HG03045 (cell line): ENCODE results near the gene CELF4.

Experiments used
- ATAC-seq: cut with Tn5 transposase; IDR thresholded peaks from one replicate; pipeline ENCODE4 v1.9.1; 2021; ENCODE audit warnings: mild to moderate bottlenecking, moderate library complexity; ENCODE audit not compliant: unreplicated experiment

Gene CELF4

DNA sequence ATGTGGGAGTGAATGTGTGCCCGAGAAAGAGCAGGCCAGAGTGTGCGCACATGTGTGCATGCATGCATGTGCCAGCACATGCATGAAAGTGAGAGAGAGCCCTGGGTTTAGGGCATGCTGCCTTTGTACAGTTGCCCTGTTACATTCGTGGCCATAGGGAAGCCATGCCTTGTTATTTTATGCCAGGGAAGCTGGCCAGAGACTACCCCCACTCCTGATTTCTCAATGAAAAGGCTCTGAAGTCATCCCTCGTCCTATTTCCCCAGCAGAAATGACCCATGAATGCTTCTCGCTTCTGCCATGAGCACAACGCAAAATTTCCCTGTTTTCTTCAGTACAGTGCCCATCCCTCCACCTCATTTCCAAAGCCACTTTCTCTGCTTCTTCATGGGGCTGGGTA, 143.0 kb downstream of the CELF4 start:
- ATAC-seq, result no peak

DNA sequence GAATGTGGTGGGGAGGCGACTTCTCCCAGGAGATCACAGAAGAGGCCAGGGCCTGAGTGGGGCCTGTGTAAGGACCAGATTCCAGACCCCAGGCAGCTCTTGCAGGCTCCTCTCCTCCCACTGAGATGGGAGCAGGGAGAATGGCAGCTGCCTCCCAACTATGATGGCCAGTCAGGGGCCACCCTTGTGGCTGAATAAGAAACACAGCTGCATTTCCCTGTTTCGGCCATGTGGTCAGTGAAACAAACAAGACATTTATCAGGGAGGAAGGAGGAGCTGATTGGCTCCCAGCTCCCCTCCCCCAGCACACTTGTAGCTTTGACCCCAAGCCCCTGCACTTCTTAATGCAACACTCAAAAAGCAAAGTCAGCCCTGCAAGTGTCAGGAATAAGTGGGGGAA, 143.5 kb downstream of the CELF4 start:
- no peak for ATAC-seq

DNA sequence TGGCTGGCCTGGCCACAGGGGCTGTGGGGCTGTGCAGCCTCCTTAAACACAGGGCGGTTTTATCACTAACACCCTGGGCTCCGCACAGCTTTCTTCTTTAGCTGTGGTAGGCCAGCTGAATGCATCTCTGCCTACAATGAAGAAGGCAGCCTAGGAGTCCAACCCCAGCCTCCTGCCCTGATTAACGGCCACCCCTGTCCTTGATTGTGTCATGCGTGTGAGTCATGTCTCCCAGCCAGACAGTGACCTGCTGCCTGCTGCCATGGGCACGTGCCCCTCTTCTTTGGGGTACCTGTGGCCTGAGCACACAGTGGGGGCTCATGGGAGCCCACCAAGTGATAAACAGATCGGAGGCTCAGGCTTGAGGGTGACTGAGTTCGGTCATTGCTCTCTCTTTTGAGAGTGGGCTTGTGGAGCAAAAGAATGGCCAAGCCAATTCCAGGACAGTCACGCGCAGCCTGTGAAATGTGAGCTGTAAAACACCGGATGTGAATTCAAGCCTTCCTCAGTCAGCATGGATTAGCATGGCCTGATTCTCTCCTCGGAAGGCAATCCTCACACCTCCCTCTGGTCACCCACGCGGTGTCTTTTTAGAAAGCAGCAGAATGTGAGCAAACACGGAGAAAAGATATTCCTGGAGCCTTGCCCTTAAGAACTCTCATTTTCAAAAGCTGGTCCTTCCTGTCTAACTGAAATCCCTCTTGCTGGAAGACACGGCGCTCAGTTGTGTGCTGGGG, 144.1 kb downstream of the CELF4 start:
- no peak for ATAC-seq

DNA sequence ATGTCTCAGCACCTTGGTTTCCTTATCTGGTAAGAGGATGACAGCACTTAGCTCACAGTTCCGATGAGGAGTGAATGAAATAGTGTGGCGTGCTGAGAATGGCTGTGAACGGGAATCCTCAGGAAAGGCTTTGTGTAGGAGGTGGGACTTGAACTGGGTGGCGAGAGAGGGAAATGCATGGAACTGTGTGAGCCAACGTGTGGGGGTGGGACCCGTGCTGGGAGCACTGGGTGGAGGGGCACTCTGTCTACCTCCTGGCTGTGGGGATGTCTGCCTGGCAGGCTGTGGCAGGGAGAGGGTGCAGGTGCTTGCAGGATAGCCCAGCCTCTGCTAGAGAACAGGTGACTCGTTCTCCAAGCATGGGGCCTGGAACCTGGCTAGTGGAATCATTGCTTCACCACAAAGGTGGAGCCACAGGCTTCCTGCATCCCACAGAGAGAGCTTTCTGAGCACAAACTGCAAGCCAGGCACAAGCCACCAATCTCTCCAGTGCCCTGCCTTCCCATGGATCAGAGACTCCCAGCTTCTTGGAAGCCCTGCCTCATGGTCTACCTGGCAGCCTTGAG, 145.2 kb downstream of the CELF4 start:
- ATAC-seq, result no peak

DNA sequence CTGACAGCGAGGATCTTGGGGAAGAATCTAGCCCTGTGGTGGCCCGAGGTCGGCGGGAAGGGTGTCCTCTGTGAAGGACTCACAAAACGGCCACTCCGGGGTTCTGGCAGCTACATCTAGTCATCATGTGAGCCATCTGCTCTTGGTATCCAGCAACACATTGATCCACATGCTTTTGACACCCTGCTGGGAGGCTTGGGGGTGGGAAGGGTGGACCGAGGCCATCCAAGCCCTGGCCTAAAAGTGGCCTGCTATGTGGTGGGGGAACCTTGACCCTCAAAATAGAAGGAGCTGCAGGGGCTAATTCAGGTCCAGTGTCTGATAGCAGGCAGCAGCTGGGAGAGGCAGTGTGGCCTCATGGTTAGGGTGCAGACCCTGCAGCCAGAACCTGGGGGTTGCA, 145.7 kb downstream of the CELF4 start:
- ATAC-seq, result no peak

DNA sequence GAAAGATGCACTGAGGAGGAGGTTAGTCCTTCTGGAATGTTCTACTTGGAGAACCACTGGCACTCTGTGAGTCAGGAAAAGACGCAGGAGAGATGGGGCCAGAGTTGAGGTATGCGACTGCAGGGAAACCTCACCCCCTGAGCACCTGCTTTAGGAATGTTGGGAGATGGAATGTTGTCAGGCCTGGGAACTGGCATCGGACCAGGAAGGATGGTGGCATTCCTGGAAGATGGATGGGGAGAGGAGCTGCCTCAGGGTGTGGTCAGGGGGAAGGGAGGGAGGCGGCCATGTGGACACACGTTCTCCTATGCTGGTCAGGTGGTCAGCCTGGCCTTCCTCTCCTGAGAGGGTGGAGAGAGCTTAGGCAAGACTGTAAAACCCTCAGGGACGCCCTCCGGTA, 146.3 kb downstream of the CELF4 start:
- ATAC-seq, result no peak

DNA sequence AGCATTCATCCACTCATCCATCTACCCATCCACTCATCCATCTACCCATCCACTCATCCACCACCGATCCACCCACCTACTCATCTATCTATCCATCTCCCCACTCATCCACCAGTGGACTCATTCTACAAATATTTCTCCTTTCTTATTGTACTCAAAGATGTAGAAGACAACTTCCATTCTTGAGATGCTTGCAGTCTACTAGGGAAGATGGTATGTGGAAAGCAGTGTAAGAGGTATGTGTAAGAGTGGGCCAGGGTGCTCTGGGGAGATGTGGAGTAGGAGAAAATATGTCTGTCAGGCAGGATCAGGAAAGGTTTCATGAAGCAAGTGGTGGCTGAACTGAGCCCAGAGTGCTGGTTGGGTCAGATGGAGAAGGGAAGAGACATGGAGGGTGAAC, 150.8 kb downstream of the CELF4 start:
- ATAC-seq, result no peak

DNA sequence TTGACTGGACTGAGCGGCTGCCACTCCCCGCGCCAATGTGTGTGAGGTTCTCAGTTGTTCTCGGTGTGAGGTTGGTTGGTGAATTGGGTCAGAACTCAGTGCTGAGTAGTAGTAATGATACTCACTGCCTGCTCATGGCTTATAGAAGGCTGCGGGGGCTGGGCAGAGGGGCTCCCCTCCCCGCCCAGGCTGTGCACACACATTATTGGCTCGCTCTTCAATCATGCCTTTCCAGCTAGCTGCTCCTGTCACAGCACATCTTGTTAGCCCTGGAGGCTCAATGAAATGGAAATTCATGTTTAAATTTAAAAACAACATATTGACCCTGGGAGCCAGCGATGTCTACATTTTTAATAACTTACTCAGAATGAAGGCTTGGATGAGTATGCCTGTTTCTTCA, 152.8 kb downstream of the CELF4 start:
- no peak for ATAC-seq

DNA sequence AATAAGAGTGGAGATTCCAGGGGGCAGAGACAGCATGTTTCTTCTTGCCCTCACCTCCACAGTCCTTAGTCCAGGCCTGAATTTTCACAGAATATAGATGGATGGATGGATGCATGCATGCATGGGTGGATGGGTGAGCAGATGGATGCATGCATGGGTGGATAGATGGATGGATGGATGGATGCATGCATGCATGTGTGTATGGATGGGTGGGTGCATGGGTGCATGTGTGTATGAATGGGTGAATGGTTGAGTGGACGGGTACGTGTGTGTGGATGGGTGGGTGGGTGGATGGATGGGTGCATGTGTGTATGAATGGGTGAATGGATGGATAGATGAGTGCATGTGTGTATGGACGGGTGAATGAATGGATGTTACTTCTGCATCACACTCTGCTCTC, 153.3 kb downstream of the CELF4 start:
- no peak for ATAC-seq

DNA sequence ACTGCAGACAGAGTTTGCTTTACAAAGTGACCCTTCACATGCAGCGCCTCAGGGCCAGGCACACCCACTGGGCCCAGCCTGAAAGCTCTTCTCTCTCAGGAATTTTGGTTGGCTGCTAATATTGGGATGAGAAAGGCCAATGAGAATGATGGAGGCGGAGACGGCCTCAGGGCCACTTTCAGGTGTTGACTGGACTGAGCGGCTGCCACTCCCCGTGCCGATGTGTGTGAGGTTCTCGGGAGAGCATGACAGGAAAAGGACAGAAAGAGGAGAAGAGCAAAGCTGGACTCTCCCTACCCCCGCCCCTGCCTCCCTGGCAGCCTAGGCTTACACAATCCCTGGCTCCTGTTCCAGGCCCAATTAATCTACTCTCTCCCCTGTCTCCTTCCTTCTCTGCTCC, 155.7 kb downstream of the CELF4 start:
- no peak for ATAC-seq

DNA sequence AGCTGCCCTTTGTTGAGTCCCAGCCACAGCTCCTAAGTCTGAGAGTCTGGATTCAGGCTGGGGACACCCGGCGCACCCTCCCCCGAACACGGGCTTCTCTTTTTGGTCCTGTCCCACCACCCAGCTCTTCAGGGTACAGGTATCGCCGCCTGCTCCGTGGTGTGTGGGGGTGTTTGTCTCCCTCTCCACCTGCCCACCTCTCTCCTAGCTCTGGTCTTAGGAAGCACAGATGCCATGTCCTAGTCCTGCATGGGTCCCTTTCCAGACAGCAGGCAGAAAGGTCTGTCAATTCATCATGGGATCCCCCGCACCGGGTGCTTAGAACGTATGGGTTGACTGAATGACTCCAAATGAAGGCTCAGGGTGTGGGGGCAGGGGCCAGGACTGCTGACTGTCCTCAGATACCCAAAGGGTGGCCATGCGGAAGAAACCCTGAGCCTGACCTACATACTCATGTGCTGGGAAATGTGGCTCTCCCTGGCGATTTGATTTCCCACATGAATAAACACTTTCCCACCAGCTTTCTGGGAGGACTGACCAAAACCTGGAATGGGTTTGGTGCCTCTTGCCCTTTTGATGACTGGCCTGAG, 156.8 kb downstream of the CELF4 start:
- no peak for ATAC-seq

DNA sequence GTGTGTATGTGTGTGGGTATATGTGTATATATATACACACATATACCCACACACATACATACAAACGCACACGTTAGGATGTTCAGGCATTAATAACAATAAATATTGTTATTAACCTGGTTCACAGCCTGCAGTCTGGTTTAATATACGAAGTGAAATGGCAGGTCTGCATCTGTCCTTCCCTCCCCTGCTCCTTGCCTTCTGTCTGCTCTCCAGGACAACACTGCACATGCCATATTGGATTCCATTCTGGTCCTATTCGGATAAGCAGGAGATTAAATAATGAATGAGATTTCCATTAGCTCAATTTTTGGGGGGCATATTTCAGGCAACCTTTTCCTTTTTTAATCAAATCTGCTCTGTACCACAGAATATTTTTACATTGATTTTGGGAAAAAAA, 158.0 kb downstream of the CELF4 start:
- no peak for ATAC-seq

DNA sequence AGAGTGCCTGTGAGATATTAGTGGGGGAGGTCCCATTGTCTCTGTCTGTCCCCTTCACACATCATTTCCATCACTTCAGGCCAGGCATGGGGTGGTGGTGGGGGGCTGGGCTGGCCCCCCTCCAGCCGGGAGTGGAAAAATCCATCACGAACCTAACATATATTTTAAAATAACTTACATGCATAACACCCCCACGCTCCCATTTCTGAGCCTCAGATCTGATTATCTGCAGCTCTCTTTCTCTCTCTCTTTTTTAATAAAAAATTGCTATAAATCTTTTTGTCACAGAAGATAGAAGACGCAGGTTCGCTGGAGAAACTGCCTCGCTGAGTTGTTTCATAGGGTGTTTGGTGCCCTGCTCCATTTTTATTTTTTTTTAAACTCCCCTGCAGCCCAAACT, 159.8 kb downstream of the CELF4 start:
- no peak for ATAC-seq

DNA sequence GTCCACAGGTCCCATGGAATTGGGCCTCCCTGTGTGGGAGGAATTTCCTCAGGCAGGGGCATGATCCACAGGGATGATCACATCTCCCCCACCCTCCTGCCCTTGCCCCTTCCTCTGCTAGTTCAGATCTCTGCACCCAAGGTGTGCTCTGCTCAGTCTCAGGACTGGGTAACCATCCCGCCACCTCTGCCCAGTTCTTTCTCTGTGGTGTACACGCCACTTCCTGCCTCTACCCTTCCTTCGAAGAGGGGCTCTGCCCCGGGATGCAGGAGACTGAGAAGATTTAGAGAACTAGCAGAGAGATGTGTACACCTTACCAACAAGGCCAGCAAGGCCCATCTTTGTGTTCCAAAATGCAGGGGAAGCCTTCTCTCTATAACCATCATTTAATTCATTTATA, 160.4 kb downstream of the CELF4 start:
- ATAC-seq, result no peak

DNA sequence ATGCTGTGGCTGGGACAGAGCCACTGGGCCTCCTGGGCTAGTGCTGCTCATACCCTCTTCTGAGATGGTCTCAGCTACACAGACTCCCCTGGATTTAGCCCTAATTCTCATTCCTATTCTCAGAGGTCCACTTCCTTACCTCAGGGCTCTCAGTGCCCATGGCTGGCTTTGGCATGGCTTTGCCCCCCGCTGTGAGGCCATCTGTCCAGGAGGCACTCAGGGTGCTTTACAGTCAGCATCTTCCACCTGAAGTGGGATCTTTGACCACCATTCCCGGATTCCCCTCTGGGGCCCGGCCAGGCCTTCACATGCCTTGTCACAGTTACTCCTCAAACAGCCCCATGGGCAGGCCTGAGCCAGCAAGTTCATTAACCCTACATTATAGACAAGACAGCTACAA, 161.8 kb downstream of the CELF4 start:
- no peak for ATAC-seq

DNA sequence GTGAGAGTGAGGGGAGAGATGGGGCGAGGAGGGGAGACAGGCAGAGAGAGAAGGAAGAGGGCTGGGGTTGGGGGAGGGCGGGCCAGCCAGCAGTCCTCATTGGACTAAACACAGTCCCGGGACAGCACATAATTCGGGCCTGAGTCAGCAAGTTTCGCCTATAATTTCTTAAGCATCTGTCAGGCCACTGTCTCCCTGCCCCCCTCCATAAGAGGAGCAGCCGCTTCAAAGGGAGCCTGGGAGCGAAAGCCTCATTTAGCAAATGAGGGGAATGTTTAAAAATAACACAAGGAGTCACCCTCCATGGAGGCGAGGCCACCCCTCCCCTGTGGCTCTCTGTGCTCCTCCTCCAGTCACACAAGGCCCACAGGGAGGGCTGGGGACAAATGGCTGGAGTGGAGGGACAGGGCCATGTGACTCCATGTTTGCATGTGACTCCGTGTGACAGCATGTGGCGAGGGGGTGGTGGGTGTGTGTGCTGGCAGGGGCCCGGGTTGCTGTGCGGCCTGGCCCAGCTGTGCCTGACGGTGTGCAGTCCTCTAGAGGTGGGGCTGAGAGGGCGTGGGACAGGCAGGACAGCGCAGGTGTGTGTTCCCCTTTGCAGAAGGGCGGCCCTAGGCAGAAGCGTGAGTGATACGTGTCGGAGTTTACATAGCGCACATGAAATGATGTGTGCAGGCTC, 162.4 kb downstream of the CELF4 start:
- no peak for ATAC-seq

DNA sequence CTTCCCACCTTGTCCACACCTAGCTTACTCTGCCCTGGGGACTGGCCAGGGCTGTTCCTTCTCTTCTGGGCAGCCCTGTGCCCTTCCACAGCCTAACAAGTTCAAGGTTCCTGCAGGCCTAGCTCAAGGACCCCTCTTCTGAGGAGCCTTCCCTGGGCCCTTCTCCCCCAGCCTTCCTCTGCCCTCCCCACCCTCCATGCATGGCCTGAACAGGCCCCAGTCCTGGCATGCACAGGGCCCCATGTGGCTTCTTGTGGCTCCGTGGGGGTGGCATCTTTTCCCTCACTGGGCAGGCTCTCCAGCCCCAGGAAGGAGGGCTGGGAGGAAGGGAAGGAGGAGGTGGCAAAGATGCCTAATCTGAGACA, 162.9 kb downstream of the CELF4 start:
- ATAC-seq, result no peak

DNA sequence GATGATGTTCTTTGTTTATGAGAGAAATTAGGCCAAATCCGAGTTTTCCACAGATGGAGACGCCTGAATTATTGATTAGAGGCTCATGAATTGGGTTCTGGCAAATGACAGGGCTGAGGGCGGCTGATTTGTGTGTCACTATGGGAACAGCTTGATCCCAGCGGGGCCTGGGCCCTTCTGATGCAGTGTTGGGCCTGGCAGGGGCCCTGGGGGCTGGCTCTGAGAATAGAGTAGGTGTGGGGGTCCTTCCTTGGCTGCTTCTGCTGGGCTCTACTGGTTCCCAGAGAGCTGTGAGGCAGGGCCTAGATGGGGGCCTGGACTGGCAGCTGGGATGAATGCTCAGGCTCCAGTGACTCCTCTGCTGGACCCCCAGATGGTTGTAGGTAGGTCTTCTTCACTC, 164.8 kb downstream of the CELF4 start:
- ATAC-seq, result no peak

DNA sequence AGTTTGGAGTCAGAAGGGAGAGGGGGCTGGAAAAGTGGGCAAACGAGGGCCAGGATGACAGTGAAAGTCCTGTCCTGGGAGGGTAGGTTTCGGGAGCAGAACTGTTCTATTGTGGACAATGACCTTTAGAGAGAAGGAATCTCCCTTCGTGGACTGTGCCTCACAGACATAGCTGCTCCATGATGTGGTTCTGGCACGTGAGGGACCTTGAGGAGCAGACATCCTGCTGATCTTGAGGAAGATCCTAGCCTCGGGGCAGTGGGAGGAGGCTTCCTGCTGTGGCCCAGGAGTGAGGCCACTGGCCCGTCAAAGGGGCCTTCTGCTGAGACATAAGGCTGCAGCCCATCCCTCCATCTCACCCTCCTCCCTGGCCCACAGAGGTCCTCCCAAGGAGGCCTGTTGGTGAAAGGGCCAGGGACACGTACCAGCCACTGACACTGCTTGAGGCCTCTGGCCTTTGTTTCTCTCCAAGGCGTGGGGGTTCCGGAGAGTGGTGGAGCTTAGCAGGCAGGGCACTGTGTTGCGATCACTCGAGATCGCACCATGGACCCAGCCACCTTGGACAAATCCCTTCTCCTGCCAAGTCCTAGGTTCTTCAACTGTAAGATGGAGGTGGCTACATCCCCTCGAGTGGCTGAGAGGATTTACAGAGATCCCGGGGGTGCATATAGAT, 167.2 kb downstream of the CELF4 start:
- no peak for ATAC-seq

DNA sequence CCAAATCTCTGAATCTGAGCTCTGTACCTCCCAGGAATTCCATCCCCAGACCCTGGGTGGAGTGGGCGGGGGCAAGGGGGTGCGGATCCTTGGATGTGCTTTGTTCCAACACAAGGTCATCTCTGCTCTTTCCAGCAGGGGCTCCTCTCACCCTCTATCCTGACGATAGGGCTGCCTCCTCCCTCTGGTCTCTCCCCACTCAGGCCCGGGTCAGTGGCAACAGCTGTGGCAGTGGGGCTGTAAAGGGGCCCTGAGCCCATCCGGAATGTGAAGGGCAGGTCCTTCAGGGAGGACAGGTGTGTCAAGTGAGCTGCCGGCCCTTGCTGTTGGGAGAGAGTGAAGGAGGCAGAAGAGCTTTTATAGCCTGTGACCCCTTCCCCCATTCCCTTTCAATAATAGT, 167.8 kb downstream of the CELF4 start:
- no peak for ATAC-seq

DNA sequence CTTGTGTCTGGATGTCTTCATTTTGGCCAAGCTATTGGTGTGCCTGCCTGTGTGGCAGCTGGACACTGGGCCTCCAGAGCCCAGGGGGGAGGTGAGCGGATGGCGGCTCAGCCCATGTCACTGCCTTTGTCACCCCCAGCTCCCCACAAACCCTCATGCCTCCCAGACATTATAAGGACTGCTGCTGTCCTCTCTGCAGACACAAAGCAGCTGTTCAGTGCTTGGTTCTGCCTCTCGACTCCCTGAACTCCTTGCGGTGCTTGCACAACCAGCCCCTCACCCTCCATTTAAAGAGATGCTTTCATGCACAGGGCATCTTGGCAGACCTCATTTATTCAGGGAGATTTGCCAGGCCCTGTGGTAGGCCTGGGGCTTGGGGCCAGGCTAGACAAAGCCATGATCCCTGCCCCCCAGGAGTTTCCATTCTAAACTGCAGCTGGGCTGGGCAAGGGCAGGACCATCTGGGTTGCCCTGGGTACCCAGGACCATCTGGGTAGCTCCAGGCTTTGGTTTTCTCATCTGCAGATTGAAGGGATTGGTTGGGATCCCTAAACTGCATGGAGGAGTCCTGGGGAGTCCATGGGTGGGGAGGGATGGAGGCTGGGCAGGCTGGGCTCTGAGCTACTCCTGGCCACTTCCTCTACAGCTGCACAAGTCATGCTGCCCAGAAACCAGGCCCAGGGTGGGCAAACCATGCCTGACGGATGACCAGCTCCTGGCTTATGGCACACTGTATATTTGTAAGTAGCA, 168.5 kb downstream of the CELF4 start:
- no peak for ATAC-seq
